GM18517 (cell line): ENCODE results near the gene TMEM217.
A peak's percentile ranks its signal among the peaks of the same experiment; 100 is the strongest.
"Not testable (repeated sequence)": the region's sequence is repeated elsewhere in the genome, so short reads cannot be mapped to it uniquely, and the experiment has no call there.

Source experiments
- ATAC-seq: cut with Tn5 transposase; IDR thresholded peaks from one replicate; pipeline ENCODE4 v1.9.1; 2021; ENCODE audit warnings: mild to moderate bottlenecking, moderate library complexity; ENCODE audit not compliant: unreplicated experiment

Gene TMEM217

DNA sequence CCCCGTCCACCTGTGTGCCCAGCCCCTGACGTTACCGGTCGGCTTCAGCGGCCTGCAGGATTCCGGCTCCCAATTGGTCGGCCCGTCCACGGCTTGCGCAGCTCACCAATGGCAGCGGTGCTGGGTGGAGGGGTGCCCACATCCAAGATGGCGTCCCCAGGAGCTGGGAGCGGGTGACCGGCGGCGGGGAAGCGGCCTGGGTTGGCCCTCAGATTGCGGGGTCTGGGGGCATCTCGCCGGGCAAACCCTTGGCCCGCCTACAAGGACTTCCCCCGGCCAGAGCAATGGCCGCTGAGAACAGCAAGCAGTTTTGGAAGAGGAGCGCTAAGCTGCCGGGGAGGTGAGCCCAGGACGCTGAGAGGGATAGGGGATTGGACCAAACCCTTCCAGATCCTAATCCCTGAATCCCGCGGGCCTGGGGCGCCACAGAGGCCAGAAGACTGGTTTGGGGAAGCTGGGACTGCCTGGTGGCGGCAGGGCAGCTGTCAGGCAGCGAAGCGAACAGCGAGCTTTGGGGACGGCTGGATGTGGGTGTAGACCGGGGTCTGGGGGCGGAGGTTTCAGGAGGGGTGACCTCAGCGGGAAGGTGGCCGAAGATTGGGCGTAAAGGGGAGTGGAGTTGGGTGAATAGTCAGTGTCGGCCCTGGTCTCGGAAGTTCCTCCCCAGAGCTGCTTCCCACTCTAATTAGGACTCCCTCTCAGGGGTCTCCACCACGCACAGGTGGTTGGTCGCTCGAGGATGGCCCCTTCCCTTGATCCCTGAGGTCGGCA lies at the start of gene TMEM217, which contains the start of gene TBC1D22B:
Gene TMEM217 (minus strand): TSS at position 511 of the 771 bp plus-strand sequence. CDS start 39,114 bp downstream, outside the sequence.
Gene TBC1D22B (plus strand): TSS at position 139 of the 771 bp plus-strand sequence. CDS start 146 bp downstream, at position 285.
- ATAC-seq: peak; percentile 83

DNA sequence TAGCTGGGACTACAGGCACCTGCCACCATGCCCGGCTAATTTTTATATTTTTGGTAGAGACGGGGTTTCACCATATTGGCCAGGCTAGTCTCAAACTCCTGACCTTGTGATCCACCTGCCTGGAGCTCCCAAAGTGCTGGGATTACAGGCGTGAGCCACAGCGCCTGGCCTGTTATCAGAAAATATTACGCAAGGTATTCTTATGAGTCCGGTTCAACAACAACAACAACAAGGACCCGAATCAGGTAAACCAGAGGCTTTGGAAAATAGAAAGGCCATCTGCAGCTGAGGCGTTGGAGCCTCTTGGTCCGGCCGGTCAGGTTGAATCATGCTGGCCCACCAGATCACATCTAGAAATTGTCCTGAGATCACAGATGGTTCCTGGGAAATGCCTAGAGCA lies 49.5 kb upstream of the TMEM217 start:
- not testable (repeated sequence) for ATAC-seq

DNA sequence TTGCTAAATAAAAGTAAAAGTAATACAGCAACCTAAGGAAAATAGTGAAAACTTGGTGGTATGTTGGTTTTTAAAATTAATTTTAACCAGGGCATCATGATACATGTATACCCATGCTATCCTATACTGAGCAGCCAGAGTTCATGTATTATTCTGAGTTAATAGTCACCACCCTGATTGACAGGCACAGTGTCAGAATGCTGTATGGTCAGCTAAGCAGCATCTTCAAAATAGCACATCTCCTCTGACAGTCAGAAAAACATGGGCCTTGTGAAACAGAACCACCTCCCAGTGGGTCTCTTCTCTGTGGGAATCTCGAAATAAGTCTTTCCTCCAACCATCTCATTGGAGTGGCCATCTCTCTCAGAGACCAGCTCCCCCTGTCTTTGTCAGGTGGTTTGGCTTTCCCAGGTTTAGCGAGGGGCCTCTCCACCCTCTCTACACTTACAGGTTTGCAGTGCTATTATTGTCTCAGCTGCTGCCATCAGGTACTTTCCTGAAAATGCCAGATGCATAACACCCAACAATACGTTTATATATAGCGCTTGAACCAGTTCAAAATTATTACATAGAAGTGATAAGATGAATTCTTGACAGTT lies 48.8 kb upstream of the TMEM217 start:
- no peak for ATAC-seq

DNA sequence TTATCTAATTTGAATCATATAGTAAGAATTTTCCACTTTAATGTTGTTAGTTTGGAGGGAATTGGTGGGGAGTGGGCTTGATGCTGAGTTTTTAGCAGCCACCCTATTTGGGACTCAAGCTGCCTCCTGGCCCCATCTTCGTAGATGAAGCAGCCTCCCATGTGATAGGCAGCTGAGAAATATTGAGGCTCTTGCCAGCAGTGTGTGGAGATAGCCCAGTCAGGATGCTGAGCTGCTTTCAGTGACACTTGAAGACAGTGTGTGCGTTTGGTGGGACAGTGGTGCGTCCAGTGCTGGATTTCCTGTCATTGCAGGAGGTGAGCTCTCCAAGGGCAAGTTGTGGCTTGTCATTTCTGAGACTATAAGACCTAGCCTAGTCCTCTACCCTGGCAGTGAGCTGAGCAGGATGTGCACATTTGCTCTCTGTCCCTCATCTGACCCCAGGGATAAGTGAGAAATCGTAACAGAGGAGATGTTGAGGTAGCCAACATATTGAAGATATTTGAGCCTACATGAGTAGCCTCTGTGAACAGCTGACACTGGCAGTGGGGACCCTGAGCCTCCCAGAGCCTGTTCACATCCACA lies 48.0 kb upstream of the TMEM217 start:
- no peak for ATAC-seq

DNA sequence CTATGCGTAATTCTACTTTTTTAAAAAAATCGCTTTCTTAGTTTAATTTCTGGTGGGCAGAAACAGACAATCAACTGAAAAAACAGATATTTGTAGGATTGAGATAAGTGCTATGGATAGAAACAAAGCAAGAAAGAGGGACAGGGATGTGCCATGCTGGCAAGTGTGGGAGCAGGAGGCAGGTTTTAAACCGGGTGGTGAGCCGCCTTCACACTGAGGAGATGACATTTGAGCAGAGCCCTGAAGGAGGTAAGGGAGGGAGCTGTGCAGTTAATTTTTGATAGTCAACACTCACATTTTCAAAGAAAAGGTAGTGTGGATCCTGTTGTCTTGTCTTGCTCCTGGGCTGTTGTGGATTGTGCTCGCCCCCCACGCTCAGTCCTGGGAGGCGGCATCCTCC lies 46.8 kb upstream of the TMEM217 start:
- no peak for ATAC-seq

DNA sequence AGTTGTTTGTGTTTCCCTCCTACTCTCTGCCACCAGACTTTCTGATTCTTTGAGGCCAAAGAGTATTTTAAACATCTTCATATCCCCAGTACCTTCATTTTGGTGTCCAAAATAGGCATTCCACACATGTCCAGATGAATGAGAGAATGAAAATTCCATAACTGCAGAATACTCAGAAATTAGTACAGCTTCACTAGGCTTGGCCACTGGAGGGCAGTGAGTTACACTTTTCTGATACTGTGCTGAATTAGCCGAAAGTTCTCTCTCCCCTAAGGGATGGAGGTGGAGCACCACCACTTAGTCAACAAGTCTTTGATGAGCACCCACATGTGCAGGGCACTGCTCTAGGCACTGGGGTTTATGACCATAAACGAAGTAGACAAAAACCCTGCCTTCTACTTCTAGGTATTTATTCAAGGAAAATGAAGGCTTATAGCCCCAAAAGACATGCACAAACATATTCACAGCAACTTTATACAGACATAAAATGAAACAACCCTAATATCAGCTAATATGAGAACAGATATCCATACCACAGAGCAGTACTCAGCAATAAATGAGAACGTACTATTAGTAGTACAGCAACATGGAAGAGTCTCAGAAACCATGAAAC lies 46.1 kb upstream of the TMEM217 start:
- no peak for ATAC-seq

DNA sequence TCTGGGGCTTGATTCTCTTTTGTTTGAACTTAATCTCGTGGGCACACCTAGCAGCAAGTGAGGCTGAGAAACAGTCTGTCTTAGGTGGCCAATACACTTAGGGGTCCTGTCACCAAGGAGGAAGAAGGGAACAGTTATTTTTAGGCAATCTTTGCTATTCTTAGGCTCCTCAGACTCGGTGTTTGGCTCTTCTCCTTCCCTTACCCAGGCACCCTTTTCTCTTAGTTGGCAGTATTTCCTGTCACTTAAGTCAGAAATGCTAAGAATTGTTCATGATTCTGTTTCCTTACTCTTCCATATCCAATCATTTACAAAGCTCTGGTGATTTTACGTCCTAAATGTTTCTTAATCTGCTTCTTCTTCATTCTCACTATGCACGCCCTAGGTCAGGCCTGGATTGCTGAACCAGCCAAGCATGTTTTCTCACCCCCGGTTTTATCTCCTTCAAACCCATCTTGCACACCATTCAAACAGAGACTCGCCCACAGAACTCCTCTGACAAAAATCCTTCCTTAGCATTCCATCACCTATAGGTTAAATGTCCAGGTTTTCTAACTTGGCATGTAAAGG lies 45.2 kb upstream of the TMEM217 start:
- ATAC-seq: no peak

DNA sequence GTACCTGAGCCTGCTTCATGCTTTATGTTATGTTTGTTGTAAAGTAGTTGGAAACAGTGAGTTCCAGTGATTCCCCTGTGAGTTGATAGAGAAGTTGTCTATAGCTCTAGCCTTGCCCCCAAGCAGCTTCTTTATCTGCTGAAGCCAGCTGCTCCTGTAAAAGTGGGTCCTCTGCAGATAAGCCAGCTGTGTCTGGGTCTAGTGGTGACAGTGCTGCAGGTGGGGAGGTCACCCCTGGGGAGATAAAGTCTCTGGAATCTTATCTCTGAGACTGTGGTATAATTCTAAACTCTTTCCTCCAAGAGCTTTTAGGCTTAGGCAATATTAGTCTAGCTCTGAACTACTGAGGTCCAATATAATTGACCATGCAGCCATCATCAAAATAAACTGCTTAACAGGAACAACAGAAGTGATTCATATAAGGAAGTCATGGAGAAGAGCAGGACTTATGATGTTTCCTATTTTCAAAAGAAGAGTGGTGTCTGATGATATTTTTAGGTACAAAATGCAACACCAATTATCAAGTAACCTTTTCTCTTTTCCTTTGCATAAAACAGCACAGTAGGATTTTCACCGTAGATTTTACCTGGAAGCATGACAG lies 44.2 kb upstream of the TMEM217 start:
- no peak for ATAC-seq

DNA sequence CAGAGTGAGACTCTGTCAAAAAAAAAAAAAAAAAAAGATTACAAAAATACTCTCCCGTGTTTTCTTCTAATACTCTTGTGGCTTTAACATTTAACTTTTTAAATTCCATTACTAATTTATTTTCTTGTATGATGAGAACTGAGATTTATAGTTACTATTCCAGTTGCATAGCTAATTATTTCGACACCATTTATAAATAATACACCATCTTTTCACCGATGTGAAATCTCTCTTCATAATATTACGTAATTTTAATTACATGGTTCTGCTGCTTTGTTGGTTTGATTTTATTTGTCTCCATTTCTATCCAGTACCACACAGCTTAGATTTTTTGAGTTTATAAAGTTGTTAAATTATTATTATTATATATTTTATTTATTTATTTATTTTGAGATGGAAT lies 42.0 kb upstream of the TMEM217 start:
- no peak for ATAC-seq

DNA sequence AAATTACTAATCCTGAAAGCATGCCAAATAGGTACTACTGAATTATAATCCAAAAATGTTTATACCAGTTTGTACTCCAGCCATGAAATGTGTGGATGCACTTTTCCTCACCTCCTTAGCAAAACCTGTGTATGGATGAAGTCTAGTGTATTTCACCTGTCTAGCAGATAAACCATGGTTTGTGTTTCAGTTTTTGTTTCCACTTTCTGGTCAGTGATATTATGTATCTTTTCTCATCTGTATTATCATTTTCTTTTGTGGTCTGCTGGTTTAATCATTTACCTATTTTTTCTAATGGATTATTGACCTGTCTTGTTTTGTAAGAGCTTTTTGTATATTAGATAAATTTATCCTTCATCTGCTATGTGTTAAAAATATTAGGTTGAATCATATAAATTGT lies 41.0 kb upstream of the TMEM217 start:
- peak; percentile 53 for ATAC-seq

DNA sequence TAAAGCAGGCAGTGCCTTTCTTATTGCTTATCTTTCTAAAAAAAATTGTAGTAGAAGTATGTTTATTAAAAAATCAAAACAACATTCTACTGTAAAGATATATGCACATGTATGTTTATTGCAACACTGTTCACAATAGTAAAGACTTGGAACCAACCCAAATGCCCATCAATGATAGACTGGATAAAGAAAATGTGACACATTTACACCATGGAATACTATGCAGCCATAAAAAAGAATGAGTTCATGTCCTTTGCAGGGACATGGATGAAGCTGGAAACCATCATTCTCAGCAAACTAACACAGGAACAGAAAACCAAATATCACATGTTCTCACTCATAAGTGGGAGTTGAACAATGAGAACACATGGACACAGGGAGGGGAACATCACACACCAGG lies 39.7 kb upstream of the TMEM217 start:
- ATAC-seq: not testable (repeated sequence)

DNA sequence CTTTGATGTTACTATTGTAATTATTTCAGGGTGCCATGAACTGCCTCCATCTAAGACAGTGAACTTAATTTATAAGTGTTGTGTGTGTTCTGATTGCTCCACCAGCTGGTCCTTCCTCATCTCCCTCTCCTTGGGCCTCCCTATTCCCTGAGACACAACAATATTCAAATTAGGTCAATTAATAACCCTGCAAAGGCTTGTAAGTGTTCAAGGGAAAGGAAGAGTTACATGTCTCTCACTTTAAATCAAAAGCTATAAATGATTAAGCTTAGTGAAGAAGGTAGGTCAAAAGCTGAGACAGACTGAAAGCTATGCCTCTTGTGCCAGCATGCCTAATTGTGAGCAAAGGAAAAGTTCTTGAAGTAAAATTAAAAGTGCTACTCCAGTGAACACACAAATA lies 35.5 kb upstream of the TMEM217 start:
- no peak for ATAC-seq

DNA sequence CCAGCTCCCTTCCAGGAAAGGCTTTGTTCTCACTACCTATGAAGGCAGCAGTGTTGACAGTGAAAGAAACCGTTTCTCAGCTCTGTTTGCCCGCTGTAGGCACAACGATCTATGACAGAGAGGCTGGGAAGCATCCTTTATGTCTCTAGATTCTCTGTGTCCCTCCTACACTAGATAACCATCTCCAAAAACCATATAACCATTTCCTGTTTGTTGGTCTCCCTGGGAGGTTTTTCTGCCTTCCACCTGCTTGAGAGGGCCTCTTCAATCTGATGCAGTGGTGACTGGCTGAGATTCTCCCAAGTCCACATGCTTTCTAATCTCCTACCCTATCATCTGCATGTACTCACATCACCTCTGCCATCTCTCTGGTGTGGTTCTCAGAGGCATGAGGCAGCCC lies 32.0 kb upstream of the TMEM217 start:
- ATAC-seq: no peak

DNA sequence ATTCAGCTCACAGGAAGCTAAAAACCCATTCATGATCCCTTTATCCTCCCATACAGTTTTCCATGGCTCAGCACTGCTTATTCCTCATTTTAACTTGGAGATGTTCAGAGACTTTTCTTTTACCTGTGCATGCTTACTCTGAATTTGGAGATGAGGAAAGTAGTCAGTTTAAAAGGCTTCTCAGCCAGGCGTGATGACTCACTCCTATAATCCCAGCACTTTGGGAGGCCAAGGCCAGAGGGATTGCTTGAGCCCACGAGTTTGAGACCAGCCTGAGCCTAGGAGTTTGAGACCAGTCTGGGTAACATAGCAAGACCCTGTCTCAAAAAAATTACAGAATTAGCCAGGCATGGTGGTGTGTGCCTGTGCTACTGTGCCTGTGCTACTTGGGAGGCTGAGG lies 30.3 kb upstream of the TMEM217 start:
- no peak for ATAC-seq

DNA sequence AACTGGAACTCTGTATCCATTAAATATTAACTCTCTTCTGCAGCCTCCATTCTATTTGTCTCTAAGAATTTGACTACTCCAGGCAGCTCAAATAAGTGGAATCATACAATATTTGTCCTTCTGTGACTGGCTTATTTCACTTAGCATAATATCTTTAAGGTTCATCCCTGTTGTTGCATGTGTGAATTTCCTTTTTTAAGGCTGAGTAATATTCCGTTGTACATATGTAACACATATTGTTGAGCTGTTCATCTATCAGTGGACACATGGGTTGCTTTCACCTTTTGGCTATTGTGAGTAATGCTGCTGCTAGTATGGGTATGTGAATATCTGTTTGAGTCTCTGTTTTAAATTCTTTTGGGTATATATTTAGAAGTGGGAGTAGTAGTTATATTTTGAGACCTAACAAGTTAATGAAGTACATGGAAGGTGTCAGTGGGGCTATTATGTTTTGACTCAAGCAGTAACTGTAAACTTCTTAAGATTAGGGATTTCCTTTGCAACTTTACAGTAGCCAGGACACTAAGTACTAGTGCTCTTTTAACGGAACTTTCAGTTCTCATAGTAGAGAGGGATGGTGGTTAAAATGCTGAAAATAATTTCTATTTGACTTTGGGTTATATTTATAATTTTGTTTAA lies 29.7 kb upstream of the TMEM217 start:
- peak; percentile 47 for ATAC-seq

DNA sequence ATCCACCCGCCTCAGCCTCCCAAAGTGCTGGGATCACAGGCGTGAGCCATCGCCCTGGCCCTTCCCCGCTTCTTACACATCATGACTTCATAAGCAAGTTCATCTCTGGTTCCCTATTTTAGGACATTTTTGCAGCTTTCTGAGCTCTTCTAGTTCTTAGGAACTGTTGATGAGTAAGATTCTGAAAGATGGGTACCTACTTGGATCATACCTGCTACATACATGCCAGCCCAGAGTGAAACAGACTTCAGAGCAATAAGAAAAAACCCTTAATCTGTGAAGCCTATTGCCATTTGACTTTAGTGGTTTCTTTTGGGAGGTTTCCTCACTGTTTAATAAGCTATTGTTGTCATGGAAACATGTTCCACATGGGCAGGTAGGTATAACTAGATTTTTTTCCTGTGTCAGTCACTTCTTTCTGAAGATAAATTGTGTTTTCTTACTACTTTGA lies 27.9 kb upstream of the TMEM217 start:
- no peak for ATAC-seq

DNA sequence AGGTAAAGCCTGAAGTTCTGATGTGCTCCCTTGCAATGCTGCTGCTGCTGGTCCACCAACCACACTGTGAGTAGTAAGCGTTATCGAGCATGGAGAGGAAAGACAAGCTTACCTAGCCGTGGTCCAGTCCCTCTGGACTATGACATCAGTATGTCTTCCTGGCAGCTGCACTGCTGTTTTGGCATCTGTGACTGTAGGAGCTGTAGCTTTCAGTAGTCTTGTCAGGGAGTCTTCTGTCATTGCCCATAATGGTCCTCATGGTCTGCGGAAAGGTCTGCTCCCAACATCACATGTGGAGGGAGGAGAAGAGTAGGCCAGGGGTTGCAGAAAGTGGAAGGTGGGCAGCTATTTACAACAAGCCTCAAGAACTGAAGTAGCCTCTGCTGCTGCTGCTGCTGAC lies 26.8 kb upstream of the TMEM217 start:
- ATAC-seq: no peak

DNA sequence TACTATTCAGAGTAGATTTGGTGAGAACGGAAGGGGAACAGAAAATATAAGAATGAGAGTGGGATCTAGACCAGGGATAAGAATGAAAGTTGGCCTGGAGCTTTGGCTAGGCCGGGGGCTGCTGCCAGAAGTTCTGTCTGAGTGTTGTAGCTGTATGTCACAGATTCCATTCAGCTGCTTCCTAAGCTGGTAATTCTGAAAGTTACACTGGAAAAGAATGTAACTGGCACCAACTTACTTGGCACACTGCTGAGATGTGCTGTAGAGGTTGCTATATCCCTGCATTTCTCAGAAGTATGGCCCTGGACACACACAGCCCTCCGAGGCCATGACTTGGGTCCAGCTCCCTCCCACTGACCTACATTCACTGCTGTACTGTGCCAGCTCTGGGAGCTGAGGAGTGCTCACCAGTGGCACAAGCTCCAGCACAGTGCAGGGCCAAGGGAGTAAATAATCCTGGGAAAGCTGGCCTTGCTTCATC lies 25.8 kb upstream of the TMEM217 start:
- no peak for ATAC-seq

DNA sequence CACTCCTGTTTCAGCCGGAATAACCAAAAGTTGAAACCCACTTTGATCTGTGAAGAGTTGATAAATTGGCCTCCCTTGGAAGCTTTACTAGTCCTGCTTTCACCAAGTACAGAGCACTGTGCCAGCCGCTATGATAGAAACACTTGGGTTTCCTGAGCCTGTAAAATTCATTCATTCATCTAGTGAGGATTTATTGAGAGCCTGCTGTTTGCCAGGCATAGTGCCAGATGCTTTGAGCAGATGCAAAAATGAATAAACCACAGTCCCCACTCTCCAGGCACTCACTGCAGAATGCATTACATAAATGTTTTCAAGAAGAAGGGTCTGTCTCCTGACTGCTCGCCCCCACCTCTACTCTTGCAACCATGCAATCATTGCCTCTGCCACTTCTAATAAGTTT lies 25.3 kb upstream of the TMEM217 start:
- no peak for ATAC-seq

DNA sequence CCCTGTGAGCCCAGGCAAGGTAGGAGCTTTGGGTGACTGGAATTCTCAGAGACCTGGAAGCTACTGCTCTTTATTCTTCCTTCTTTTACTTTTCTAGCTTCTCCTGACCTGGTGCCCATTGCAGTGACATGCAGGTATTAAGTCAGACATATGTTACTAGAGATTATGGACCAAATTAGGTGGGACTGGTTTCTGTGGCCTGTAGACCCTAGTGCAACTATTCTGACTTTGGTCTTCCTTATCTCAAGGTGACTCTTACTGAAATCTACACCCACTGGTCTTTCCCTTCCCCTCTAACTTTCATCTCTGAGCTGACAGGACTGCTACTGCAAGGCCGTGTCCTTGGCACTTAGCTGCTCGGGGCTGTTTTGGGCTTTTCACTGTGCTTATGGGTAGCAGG lies 24.4 kb upstream of the TMEM217 start:
- ATAC-seq: no peak
